Activated naive CD8-positive, alpha-beta T cell (primary cell): Measurements from ENCODE around the gene EPHB1.
"Not testable (repeated sequence)": the region's sequence is repeated elsewhere in the genome, so short reads cannot be mapped to it uniquely, and the experiment has no call there.

ENCODE experiments used
- H3K27ac Mint-ChIP-seq: one replicate; pipeline ENCODE4 v1.8.0; 2021; ENCODE audit warnings: mixed read lengths
- H3K27me3 Mint-ChIP-seq: one replicate; pipeline ENCODE4 v1.8.0; 2021; ENCODE audit warnings: mixed read lengths
- H3K36me3 Mint-ChIP-seq: one replicate; pipeline ENCODE4 v1.8.0; 2021; ENCODE audit warnings: mixed read lengths
- H3K4me1 Mint-ChIP-seq: one replicate; pipeline ENCODE4 v1.8.0; 2021; ENCODE audit warnings: low read depth, mixed read lengths
- H3K4me3 Mint-ChIP-seq: one replicate; pipeline ENCODE4 v1.8.0; 2021; ENCODE audit warnings: mild to moderate bottlenecking, mixed read lengths
- H3K9me3 Mint-ChIP-seq: one replicate; pipeline ENCODE4 v1.8.0; 2021; ENCODE audit warnings: low read depth, mixed read lengths

EPHB1 gene

GRCh38 chr3:134998158-134998557 is 203.1 kb downstream of the EPHB1 start:
- no peak overlapping the region for H3K27ac Mint-ChIP-seq
- peaks cover 10% of the 10 kb centered on the region for H3K27me3 Mint-ChIP-seq
- H3K4me1 Mint-ChIP-seq = no peaks in the 10 kb centered on the region
- H3K9me3 Mint-ChIP-seq = no peaks in the 10 kb centered on the region
- no peak overlapping the region for H3K4me3 Mint-ChIP-seq
- H3K36me3 Mint-ChIP-seq = no peaks in the 10 kb centered on the region

- Mint-ChIP-seq H3K36me3 (no peaks in the 10 kb centered on the region), H3K9me3 (no peaks in the 10 kb centered on the region), H3K4me3 (no peak overlapping the region)
Observed at GRCh38 chr3:134998855-134999254, 203.8 kb downstream of the EPHB1 start.

DNA sequence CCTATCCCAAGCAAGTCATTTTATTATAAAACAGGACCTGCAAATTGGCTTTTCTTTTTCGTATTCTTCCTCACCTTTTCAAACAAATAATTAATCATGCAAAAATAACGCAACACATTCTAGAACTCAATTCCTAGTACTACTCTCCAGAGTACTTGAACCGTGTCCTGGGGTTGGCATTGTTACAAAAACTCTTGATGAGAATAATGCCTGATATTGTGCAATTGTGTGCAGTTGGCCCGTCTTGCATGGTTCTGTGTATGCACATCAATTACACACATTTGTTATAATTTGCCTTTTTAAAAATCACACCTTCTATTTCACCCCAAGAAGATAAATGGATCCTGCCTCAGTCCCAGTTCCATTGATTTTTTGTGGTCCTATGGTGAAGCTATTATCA is 205.4 kb downstream of the EPHB1 start:
- Mint-ChIP-seq H3K4me3 (no peak overlapping the region), H3K36me3 (no peaks in the 10 kb centered on the region), H3K27ac (no peak overlapping the region), H3K4me1 (no peaks in the 10 kb centered on the region), H3K9me3 (no peaks in the 10 kb centered on the region), H3K27me3 (peaks cover 10% of the 10 kb centered on the region)

More at GRCh38 chr3:134998855-134999254, 203.8 kb downstream of the EPHB1 start:
- peaks cover 10% of the 10 kb centered on the region for H3K27me3 Mint-ChIP-seq
- no peak overlapping the region for H3K27ac Mint-ChIP-seq
- no peaks in the 10 kb centered on the region for H3K4me1 Mint-ChIP-seq

GRCh38 chr3:135005616-135006015 is 210.6 kb downstream of the EPHB1 start:
- H3K9me3 Mint-ChIP-seq, H3K4me3 Mint-ChIP-seq, H3K27me3 Mint-ChIP-seq, H3K4me1 Mint-ChIP-seq, H3K27ac Mint-ChIP-seq, H3K36me3 Mint-ChIP-seq: not testable (repeated sequence)

GRCh38 chr3:135007607-135008006 is 212.5 kb downstream of the EPHB1 start:
- no peak overlapping the region for H3K27ac Mint-ChIP-seq
- no peak overlapping the region for H3K4me3 Mint-ChIP-seq
- no peaks in the 10 kb centered on the region for H3K4me1 Mint-ChIP-seq
- H3K27me3 Mint-ChIP-seq = peaks cover 4% of the 10 kb centered on the region
- H3K36me3 Mint-ChIP-seq = no peaks in the 10 kb centered on the region
- peaks cover 8% of the 10 kb centered on the region for H3K9me3 Mint-ChIP-seq

GRCh38 chr3:135008326-135008725 is 213.3 kb downstream of the EPHB1 start:
- H3K4me3 Mint-ChIP-seq = no peak overlapping the region
- H3K36me3 Mint-ChIP-seq = no peaks in the 10 kb centered on the region
- peaks cover 8% of the 10 kb centered on the region for H3K9me3 Mint-ChIP-seq
- peaks cover 4% of the 10 kb centered on the region for H3K27me3 Mint-ChIP-seq
- no peaks in the 10 kb centered on the region for H3K4me1 Mint-ChIP-seq
- H3K27ac Mint-ChIP-seq = no peak overlapping the region

- peaks cover 8% of the 10 kb centered on the region for H3K9me3 Mint-ChIP-seq
- H3K27me3 Mint-ChIP-seq = peaks cover 4% of the 10 kb centered on the region
- no peaks in the 10 kb centered on the region for H3K4me1 Mint-ChIP-seq
- H3K36me3 Mint-ChIP-seq = no peaks in the 10 kb centered on the region
- H3K27ac Mint-ChIP-seq = no peak overlapping the region
- no peak overlapping the region for H3K4me3 Mint-ChIP-seq
Observed at GRCh38 chr3:135009014-135009413, 214.0 kb downstream of the EPHB1 start.

DNA sequence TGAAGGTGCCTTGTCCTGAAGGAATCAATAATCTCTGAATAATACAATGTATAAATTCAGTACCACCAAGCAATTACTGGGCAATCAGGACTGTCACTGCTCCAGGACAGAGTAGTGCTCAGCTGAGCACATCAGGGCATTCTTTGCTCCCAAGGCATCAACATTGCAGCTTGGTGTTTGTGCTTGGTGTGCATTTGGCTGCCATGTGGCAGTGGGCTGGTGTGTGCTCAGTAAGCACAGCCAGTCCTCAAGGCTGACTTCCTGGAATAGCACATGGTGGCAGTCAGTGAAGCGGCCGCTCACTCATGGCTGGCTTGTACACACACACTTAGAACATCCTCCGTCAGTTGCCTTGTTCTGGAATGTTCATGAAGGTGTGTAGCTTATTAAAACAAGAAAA is 217.0 kb downstream of the EPHB1 start:
- H3K27ac Mint-ChIP-seq = no peak overlapping the region
- H3K36me3 Mint-ChIP-seq = no peaks in the 10 kb centered on the region
- H3K27me3 Mint-ChIP-seq = no peaks in the 10 kb centered on the region
- no peaks in the 10 kb centered on the region for H3K4me1 Mint-ChIP-seq
- no peak overlapping the region for H3K4me3 Mint-ChIP-seq
- H3K9me3 Mint-ChIP-seq = no peaks in the 10 kb centered on the region

DNA sequence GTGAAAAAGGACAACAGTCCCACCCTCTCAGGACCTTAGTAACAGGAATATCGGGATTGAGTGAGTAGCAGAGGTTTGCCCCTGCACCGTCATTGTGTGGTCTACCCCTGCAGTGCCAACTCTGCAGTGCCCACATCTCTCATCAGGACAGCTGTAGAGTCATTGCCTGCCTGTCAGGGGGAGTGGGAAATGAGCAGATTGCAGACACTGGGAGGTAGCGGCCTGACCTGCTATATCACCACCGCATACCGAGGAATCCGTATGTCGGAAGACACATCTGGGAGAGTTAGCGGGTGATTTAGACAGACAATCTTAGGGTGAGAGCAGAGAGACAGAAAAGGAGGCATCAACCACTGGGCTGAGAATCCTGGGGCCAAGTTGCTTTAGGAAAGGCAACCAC is 218.1 kb downstream of the EPHB1 start:
- Mint-ChIP-seq H3K4me3 (no peak overlapping the region), H3K9me3 (no peaks in the 10 kb centered on the region), H3K27me3 (no peaks in the 10 kb centered on the region), H3K4me1 (no peaks in the 10 kb centered on the region), H3K36me3 (no peaks in the 10 kb centered on the region), H3K27ac (no peak overlapping the region)

- Mint-ChIP-seq H3K36me3 (no peaks in the 10 kb centered on the region), H3K27ac (no peak overlapping the region), H3K9me3 (no peaks in the 10 kb centered on the region), H3K27me3 (no peaks in the 10 kb centered on the region), H3K4me1 (no peaks in the 10 kb centered on the region), H3K4me3 (no peak overlapping the region)
Observed at GRCh38 chr3:135014566-135014965, 219.5 kb downstream of the EPHB1 start.

GRCh38 chr3:135017003-135017893 is 222.2 kb downstream of the EPHB1 start:
- H3K4me1 Mint-ChIP-seq = no peaks in the 10 kb centered on the region
- H3K27me3 Mint-ChIP-seq = no peaks in the 10 kb centered on the region
- no peak overlapping the region for H3K27ac Mint-ChIP-seq
- no peak overlapping the region for H3K4me3 Mint-ChIP-seq
- no peaks in the 10 kb centered on the region for H3K36me3 Mint-ChIP-seq
- no peaks in the 10 kb centered on the region for H3K9me3 Mint-ChIP-seq

GRCh38 chr3:135018149-135018923 is 223.3 kb downstream of the EPHB1 start:
- H3K4me3 Mint-ChIP-seq = no peak overlapping the region
- H3K27ac Mint-ChIP-seq = no peak overlapping the region
- no peaks in the 10 kb centered on the region for H3K27me3 Mint-ChIP-seq
- no peaks in the 10 kb centered on the region for H3K9me3 Mint-ChIP-seq
- H3K36me3 Mint-ChIP-seq = no peaks in the 10 kb centered on the region
- no peaks in the 10 kb centered on the region for H3K4me1 Mint-ChIP-seq

- Mint-ChIP-seq H3K27me3 (no peaks in the 10 kb centered on the region), H3K4me1 (no peaks in the 10 kb centered on the region), H3K36me3 (no peaks in the 10 kb centered on the region), H3K27ac (no peak overlapping the region), H3K9me3 (no peaks in the 10 kb centered on the region), H3K4me3 (no peak overlapping the region)
Observed at GRCh38 chr3:135020181-135020580, 225.1 kb downstream of the EPHB1 start.

GRCh38 chr3:135023996-135024658 is 229.1 kb downstream of the EPHB1 start:
- H3K9me3 Mint-ChIP-seq = no peaks in the 10 kb centered on the region
- no peaks in the 10 kb centered on the region for H3K36me3 Mint-ChIP-seq
- H3K27ac Mint-ChIP-seq = no peak overlapping the region
- H3K27me3 Mint-ChIP-seq = no peaks in the 10 kb centered on the region
- no peaks in the 10 kb centered on the region for H3K4me1 Mint-ChIP-seq
- no peak overlapping the region for H3K4me3 Mint-ChIP-seq
